ENCODE measurements around the gene FERMT3. TPM values are rescaled to one million over a fixed set of nuclear protein-coding genes. Genes with fewer than 3 reads are reported as not detected.

Gene FERMT3
- total and polyA plus RNA-seq, 2 of the 13 experiments (the other 11 are each of a cell fraction or from before 2014, with no cell fraction given), result 0.29 TPM; not detected in 1

- peak; percentile 67 for TF ChIP-seq ETV5 (CRISPR knock-in tag; IDR thresholded peaks at IDR 0.05; ENCODE audit: borderline replicate concordance)
- TF ChIP-seq ZBTB25 (CRISPR knock-in tag; IDR thresholded peaks at IDR 0.05), result no peak
- peak; percentile 97 for TF ChIP-seq ZFY (CRISPR knock-in tag; IDR thresholded peaks at IDR 0.05)
- TF ChIP-seq FOXA1 (IDR thresholded peaks at IDR 0.05), result no peak
- 0 out of 2 replicates have a peak, but pooled peaks have one; percentile 5 for TF ChIP-seq FOXA1 (CRISPR knock-in tag; IDR thresholded peaks at IDR 0.05)
- peak; percentile 98; the same call in 1 of the 2 replicates for TF ChIP-seq ZNF776 (CRISPR knock-in tag; IDR thresholded peaks at IDR 0.05)
- TF ChIP-seq SP140L (CRISPR knock-in tag; IDR thresholded peaks at IDR 0.05; ENCODE audit: borderline replicate concordance), result peak; percentile 31; the same call in 1 of the 2 replicates
- peak; percentile 14; the same call in 1 of the 2 replicates for TF ChIP-seq ATF3 (CRISPR knock-in tag; IDR thresholded peaks at IDR 0.05)
- TF ChIP-seq CBX5 (CRISPR knock-in tag; IDR thresholded peaks at IDR 0.05; ENCODE audit: borderline replicate concordance), result no peak; the same call in 1 of the 2 replicates
- TF ChIP-seq ZNF124 (CRISPR knock-in tag; IDR thresholded peaks at IDR 0.05), result peak; percentile 73
- no peak for TF ChIP-seq DNMT1 (CRISPR knock-in tag; IDR thresholded peaks at IDR 0.05)
- TF ChIP-seq HNRNPLL (IDR thresholded peaks at IDR 0.05; ENCODE audit: low read depth, low read length, poor library complexity, severe bottlenecking), result peak; percentile 38
- TF ChIP-seq ZNF292 (CRISPR knock-in tag; IDR thresholded peaks at IDR 0.05; ENCODE audit: borderline replicate concordance, low read depth), result no peak; the same call in 1 of the 2 replicates
- peak; percentile 58; the same call in 1 of the 2 replicates for TF ChIP-seq PAXIP1 (CRISPR knock-in tag; conservative IDR thresholded peaks at IDR 0.05)
- TF ChIP-seq ZNF841 (CRISPR knock-in tag; IDR thresholded peaks at IDR 0.05; ENCODE audit: borderline replicate concordance), result peak; percentile 90; the same call in 1 of the 2 replicates
- no peak for TF ChIP-seq PAF1 (CRISPR knock-in tag; IDR thresholded peaks at IDR 0.05)
- TF ChIP-seq ZSCAN29 (CRISPR knock-in tag; conservative IDR thresholded peaks at IDR 0.05), result peak; percentile 64
- TF ChIP-seq ZSCAN20 (CRISPR knock-in tag; IDR thresholded peaks at IDR 0.05; ENCODE audit: borderline replicate concordance), result no peak; the same call in 1 of the 2 replicates
- TF ChIP-seq RAD51 (IDR thresholded peaks at IDR 0.05; ENCODE audit: borderline replicate concordance), result peak; percentile 69
- TF ChIP-seq KMT2B (CRISPR knock-in tag; IDR thresholded peaks at IDR 0.05), result peak; percentile 84
- no peak for TF ChIP-seq FOXP1 (IDR thresholded peaks at IDR 0.05)
- no peak; the same call in 1 of the 2 replicates for TF ChIP-seq FOXP1 (CRISPR knock-in tag; IDR thresholded peaks at IDR 0.05)
- TF ChIP-seq NFATC3 (CRISPR knock-in tag; IDR thresholded peaks at IDR 0.05), result peak; percentile 100
- TF ChIP-seq CENPBD1 (CRISPR knock-in tag; IDR thresholded peaks at IDR 0.05; ENCODE audit: borderline replicate concordance, low read depth), result no peak; the same call in 1 of the 2 replicates
- peak; percentile 33; the same call in 1 of the 2 replicates for TF ChIP-seq ZMYM3 (CRISPR knock-in tag; IDR thresholded peaks at IDR 0.05)
- no peak for TF ChIP-seq NR3C1 (CRISPR knock-in tag; IDR thresholded peaks at IDR 0.05)
- no peak for TF ChIP-seq PHF5A (CRISPR knock-in tag; IDR thresholded peaks at IDR 0.05; ENCODE audit: low read depth, unreplicated experiment)
- TF ChIP-seq HCFC1 (IDR thresholded peaks at IDR 0.05; ENCODE audit: low read depth, low read length), result no peak
Measured at GRCh38 chr11:64185175-64185692, 21.3 kb upstream of the FERMT3 start (continued).
